Measurements from ENCODE around the gene DSN1. TPM values are rescaled to one million over a fixed set of nuclear protein-coding genes. Genes with fewer than 3 reads are reported as not detected.

The DSN1 gene
- total and polyA plus RNA-seq, 10 of the 15 experiments (the other 5 are each of a cell fraction or from before 2014, with no cell fraction given) = 15.3 to 33.1 (median 21.7) TPM

DNA sequence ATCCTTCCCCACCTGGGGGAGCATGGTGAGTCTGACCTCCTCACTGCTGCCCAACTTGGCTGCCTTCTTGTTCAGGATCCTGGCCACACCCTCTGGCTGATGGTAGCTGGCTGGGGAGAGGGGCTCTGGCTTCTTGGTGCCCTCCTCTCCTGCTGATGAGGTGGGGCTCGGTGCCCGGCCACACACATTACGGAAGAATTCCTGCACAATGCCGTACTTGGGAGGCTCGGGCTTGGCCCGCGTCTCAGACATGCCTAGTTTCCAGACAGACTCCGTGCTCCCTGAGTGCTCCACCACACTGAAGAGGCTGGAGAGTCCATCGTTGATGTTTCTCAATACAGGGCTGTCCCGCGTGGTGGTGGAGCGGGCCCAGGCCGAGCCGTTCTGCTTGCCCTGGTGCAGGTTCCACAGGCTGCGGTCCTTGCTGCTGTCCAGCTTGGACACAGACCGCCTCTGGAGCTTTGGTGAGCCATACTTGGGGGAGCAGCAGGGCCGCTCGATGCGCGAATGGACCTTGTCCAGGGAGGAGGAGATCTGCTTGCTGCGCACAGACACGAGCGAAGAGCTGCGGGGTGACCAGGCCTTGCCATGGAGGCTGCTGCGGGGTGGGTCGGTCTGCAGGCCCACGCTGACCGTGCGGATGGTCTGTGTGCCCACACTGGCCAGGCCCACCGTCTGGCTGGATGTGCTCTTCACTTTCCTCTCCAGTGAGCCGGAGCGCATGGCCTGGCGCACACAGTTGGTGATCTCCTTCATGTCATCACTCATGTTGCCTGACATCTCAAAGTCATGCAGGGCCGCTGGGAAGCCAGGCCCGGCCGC, 19.9 kb upstream of the DSN1 start (continued):
- TF ChIP-seq CEBPZ (IDR thresholded peaks at IDR 0.05; ENCODE audit: low read depth, low read length) (no peak), YY1 (IDR thresholded peaks at IDR 0.05; ENCODE audit: low read depth, low read length) (no peak), IKZF2 (IDR thresholded peaks at IDR 0.05) (no peak), TBL1XR1 (IDR thresholded peaks at IDR 0.05; ENCODE audit: low read depth, low read length) (no peak)
- TF ChIP-seq, protein P1, sequence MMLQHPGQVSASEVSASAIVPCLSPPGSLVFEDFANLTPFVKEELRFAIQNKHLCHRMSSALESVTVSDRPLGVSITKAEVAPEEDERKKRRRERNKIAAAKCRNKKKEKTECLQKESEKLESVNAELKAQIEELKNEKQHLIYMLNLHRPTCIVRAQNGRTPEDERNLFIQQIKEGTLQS (IDR thresholded peaks at IDR 0.05; ENCODE audit: borderline replicate concordance, extremely low read depth, low read depth, low read length) = no peak
- TF ChIP-seq, protein P2, sequence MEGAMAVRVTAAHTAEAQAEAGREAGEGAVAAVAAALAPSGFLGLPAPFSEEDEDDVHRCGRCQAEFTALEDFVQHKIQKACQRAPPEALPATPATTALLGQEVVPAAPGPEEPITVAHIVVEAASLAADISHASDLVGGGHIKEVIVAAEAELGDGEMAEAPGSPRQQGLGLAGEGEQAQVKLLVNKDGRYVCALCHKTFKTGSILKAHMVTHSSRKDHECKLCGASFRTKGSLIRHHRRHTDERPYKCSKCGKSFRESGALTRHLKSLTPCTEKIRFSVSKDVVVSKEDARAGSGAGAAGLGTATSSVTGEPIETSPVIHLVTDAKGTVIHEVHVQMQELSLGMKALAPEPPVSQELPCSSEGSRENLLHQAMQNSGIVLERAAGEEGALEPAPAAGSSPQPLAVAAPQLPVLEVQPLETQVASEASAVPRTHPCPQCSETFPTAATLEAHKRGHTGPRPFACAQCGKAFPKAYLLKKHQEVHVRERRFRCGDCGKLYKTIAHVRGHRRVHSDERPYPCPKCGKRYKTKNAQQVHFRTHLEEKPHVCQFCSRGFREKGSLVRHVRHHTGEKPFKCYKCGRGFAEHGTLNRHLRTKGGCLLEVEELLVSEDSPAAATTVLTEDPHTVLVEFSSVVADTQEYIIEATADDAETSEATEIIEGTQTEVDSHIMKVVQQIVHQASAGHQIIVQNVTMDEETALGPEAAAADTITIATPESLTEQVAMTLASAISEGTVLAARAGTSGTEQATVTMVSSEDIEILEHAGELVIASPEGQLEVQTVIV (IDR thresholded peaks at IDR 0.05; ENCODE audit: borderline replicate concordance, partially characterized antibody) = no peak
